Activated CD8-positive, alpha-beta memory T cell treated with anti-CD3 and anti-CD28 coated beads for 4 hours (primary cell): Measurements from ENCODE around the gene RHEBL1.
A peak's percentile ranks its signal among the peaks of the same experiment; 100 is the strongest.

ENCODE experiments used
- DNase-seq, 2 donors: peaks; one replicate each; pipeline ENCODE4 v3.0.0-alpha.2; 2020; ENCODE audit warnings: low read depth in 2 of 2

Gene RHEBL1

GRCh38 chr12:49069507-49070346 lies at the start of gene RHEBL1:
Gene RHEBL1 (minus strand): TSS chr12:49069979. CDS start chr12:49069785, 194 bp downstream.
- DNase-seq = peak; percentile 97 to 98

GRCh38 chr12:49111206-49111605 lies 41.4 kb upstream of the RHEBL1 start:
- DNase-seq = no peak

- DNase-seq = peak; percentile 94
Measured at GRCh38 chr12:49110464-49111155, 40.8 kb upstream of the RHEBL1 start, which contains the start of gene LMBR1L. Gene LMBR1L (minus strand): TSS chr12:49110847. CDS start chr12:49110555, 292 bp downstream.

GRCh38 chr12:49109641-49110463 lies 40.1 kb upstream of the RHEBL1 start:
- no peak for DNase-seq

GRCh38 chr12:49108958-49109404 lies 39.2 kb upstream of the RHEBL1 start:
- no peak for DNase-seq

GRCh38 chr12:49105504-49106084 lies 35.8 kb upstream of the RHEBL1 start:
- DNase-seq = no peak

- no peak for DNase-seq
Measured at GRCh38 chr12:49104822-49105221, 35.0 kb upstream of the RHEBL1 start.

GRCh38 chr12:49100380-49100779 lies 30.6 kb upstream of the RHEBL1 start:
- DNase-seq = no peak

GRCh38 chr12:49098703-49099102 lies 28.9 kb upstream of the RHEBL1 start:
- DNase-seq = no peak

- DNase-seq = peak in 1 of 2 donors; percentile 30
Measured at GRCh38 chr12:49098035-49098451, 28.3 kb upstream of the RHEBL1 start.

- no peak for DNase-seq
Measured at GRCh38 chr12:49097381-49097780, 27.6 kb upstream of the RHEBL1 start.

GRCh38 chr12:49094975-49095365 lies 25.2 kb upstream of the RHEBL1 start:
- no peak for DNase-seq

- DNase-seq = no peak
Measured at GRCh38 chr12:49094160-49094974, 24.6 kb upstream of the RHEBL1 start, which contains the start of gene DHH. Gene DHH (minus strand): TSS chr12:49094801. CDS start chr12:49094512, 289 bp downstream.

- no peak for DNase-seq
Measured at GRCh38 chr12:49093792-49094159, 24.0 kb upstream of the RHEBL1 start.

GRCh38 chr12:49092816-49093406 lies 23.1 kb upstream of the RHEBL1 start:
- no peak for DNase-seq

- DNase-seq = peak in 1 of 2 donors; percentile 31
Measured at GRCh38 chr12:49092086-49092815, 22.5 kb upstream of the RHEBL1 start.

GRCh38 chr12:49091836-49092085 lies 22.0 kb upstream of the RHEBL1 start:
- DNase-seq = no peak

- DNase-seq = no peak
Measured at GRCh38 chr12:49091056-49091835, 21.5 kb upstream of the RHEBL1 start.
